K562 (cell line): ENCODE results near the gene CACNA2D2. TPM values are rescaled to one million over a fixed set of nuclear protein-coding genes. Genes with fewer than 3 reads are reported as not detected.
A peak's percentile ranks its signal among the peaks of the same experiment; 100 is the strongest.

Experiments
- ATAC-seq: fragments of 200-7000 bp; cut with Tn5 transposase; 3 replicates; pipeline ENCODE4 v1.9.1; 2020; ENCODE audit warnings: moderate library complexity
- BruUV-seq: library from RNA; stranded (reverse); fragments of 400-500 nt; replicated peaks from 2 replicates; lab custom pipeline; 2021; lab: Mats Ljungman, UMichigan
- CTCF ChIA-PET: fragments of 300-600 bp; formaldehyde crosslinking; extraction: SDS; loops from one replicate; lab custom pipeline; 2021; ENCODE audit warnings: low intra/inter-chr PET ratio; lab: Yijun Ruan, JAX
- POLR2A ChIA-PET: fragments of 300-600, 350-650 bp; sonication (Branson Sonifier 250); formaldehyde crosslinking; extraction: SDS; loops from one replicate; lab custom pipeline; 2021; ENCODE audit warnings: antibody characterized with exemption, inconsistent platforms; lab: Yijun Ruan, JAX
- DNase-seq, 4 experiments: peaks; one replicate each; pipeline versions ENCODE4 v3.0.0 to v3.0.0-alpha.2; 2011 to 2018; ENCODE audit warnings: low spot score in 3 of 4, mixed read lengths in 3 of 4; ENCODE audit errors: extremely low read depth in 1 of 4
- FAIRE-seq: peaks from 2 replicates; lab custom pipeline; 2011; peaks lifted over from hg19 to GRCh38; lab: Jason Lieb, UNC
- H2AFZ ChIP-seq: 2 replicates; pipeline ENCODE4 v1.6.0; 2011; ENCODE audit warnings: low read depth, low read length, control low read depth, inconsistent platforms
- H3K27ac ChIP-seq: fragments of 200-600 bp; 3 replicates; pipeline ENCODE4 v1.8.0; 2011; ENCODE audit warnings: low read depth, mild to moderate bottlenecking, control low read depth, inconsistent platforms, low read length, moderate library complexity, mixed read lengths; ENCODE audit errors: extremely low read depth
- H3K27me3 ChIP-seq, 2 experiments: fragments of 300-600 bp in 1 of 2; 2 replicates in 1 of 2; 3 replicates in 1 of 2; pipeline versions ENCODE4 v1.6.0 to v1.8.0; 2011; ENCODE audit warnings: inconsistent platforms in 2 of 2, low read length in 2 of 2, mild to moderate bottlenecking in 1 of 2, mixed read lengths in 1 of 2, moderate library complexity in 1 of 2; ENCODE audit not compliant: control insufficient read depth in 2 of 2, insufficient read depth in 2 of 2
- H3K36me3 ChIP-seq: fragments of 300-600 bp; 3 replicates; pipeline ENCODE4 v1.8.0; 2011; ENCODE audit warnings: mild to moderate bottlenecking, low read length, inconsistent platforms; ENCODE audit not compliant: control insufficient read depth, insufficient read depth
- H3K4me1 ChIP-seq, 2 experiments: fragments of 200-600 bp in 1 of 2; replicated peaks in 1 of 2; 2 replicates in 1 of 2; 3 replicates in 1 of 2; pipeline versions ENCODE4 v1.5.1 to v1.8.0; 2011; ENCODE audit warnings: inconsistent platforms in 2 of 2, low read length in 2 of 2, mild to moderate bottlenecking in 1 of 2, mixed read lengths in 1 of 2, moderate library complexity in 1 of 2; ENCODE audit not compliant: control insufficient read depth in 2 of 2, insufficient read depth in 2 of 2
- H3K4me2 ChIP-seq: 2 replicates; pipeline ENCODE4 v1.6.1; 2011; ENCODE audit warnings: low read length, control low read depth, inconsistent platforms, mixed read lengths; ENCODE audit not compliant: insufficient read depth
- H3K4me3 ChIP-seq: fragments of 200-600 bp; sonication (generic), shearing (Covaris generic); 2 replicates; pipeline ENCODE4 v1.5.1; 2016; ENCODE audit warnings: control low read depth, inconsistent platforms
- H3K79me2 ChIP-seq: fragments of 200-600 bp; 3 replicates; pipeline ENCODE4 v1.8.0; 2011; ENCODE audit warnings: low read length, inconsistent platforms; ENCODE audit not compliant: control insufficient read depth, insufficient read depth
- H3K9ac ChIP-seq, 2 experiments: 2 replicates each; pipeline versions ENCODE4 v1.6.0 to v1.6.1; 2011; ENCODE audit warnings: low read depth in 2 of 2, low read length in 2 of 2, control low read depth in 1 of 2, inconsistent platforms in 1 of 2, mild to moderate bottlenecking in 1 of 2, mixed read lengths in 1 of 2; ENCODE audit not compliant: insufficient read depth in 1 of 2
- H3K9me1 ChIP-seq: one replicate; pipeline ENCODE4 v1.6.0; 2011; ENCODE audit warnings: inconsistent platforms, mild to moderate bottlenecking, low read length, moderate library complexity; ENCODE audit not compliant: control insufficient read depth, insufficient read depth
- H3K9me3 ChIP-seq: replicated peaks from 2 replicates; pipeline ENCODE4 v1.5.1; 2011; ENCODE audit warnings: low read depth, low read length, inconsistent platforms; ENCODE audit not compliant: control insufficient read depth, insufficient read depth
- H4K20me1 ChIP-seq: replicated peaks from 2 replicates; pipeline ENCODE4 v1.6.1; 2011; ENCODE audit warnings: low read length, inconsistent platforms, mixed read lengths; ENCODE audit not compliant: control insufficient read depth, insufficient read depth
- ATF7 ChIP-seq: fragments of 450-650 bp; IDR thresholded peaks from 2 replicates; pipeline ENCODE4 v1.7.1; 2014; ENCODE audit warnings: mild to moderate bottlenecking, moderate library complexity
- ETV6 ChIP-seq, 3 experiments: fragments of 150-350 bp in 1 of 3; sonication (generic) in 1 of 3; formaldehyde crosslinking in 1 of 3; IDR thresholded peaks; 2 replicates each; pipeline versions ENCODE4 v1.6.1 to v1.8.0; 2014 to 2022; ENCODE audit warnings: borderline replicate concordance in 2 of 3, low read depth in 2 of 3, antibody characterized with exemption in 1 of 3, low read length in 1 of 3, mild to moderate bottlenecking in 1 of 3, missing genetic modification reagents in 1 of 3
- HNRNPL ChIP-seq: fragments of 200-400 bp; formaldehyde crosslinking; IDR thresholded peaks from 2 replicates; pipeline ENCODE4 v1.6.1; 2017; ENCODE audit warnings: low read depth, mild to moderate bottlenecking, low read length
- SMAD2 ChIP-seq: fragments of 150-350 bp; IDR thresholded peaks from 2 replicates; pipeline ENCODE4 v1.6.1; 2014; ENCODE audit warnings: low read depth, mild to moderate bottlenecking, low read length
- WGBS: fragments of 100-300 bp; shearing (Covaris generic); methylation state at CpG from one replicate; pipeline ENCODE4 v1.1.6; 2016; ENCODE audit warnings: low coverage, mixed read lengths; ENCODE audit not compliant: insufficient coverage; ENCODE audit errors: missing lambda C conversion rate; 5-methylcytosine and 5-hydroxymethylcytosine counted together
- in situ Hi-C: fragments of 300-500 bp; cut with MboI; formaldehyde crosslinking; loops from 4 replicates; pipeline ENCODE4 v1.15.0; 2018; ENCODE audit warnings: inconsistent platforms, mixed read lengths
- intact Hi-C: fragments of 100-400 bp; cut with micrococcal nuclease; formaldehyde crosslinking; loops from 2 replicates; pipeline ENCODE4 v1.14.2; 2022
- polyA plus RNA-seq, 8 experiments: library from polyadenylated mRNA; depleted of rRNA in 4 of 8; stranded (reverse) in 5 of 8; unstranded in 3 of 8; fragments of >200 nt; fragmentation: Nextera tagmentation in 2 of 8; fragmentation: Illumina TruSeq in 1 of 8; extraction: Ambion mirVana in 2 of 8; extraction: Trizol in 1 of 8; gene quantifications; 2 replicates each; pipeline versions ENCODE4 v1.2.1 to v1.2.3, GENCODE V29; 2011 to 2014; ENCODE audit warnings: inconsistent platforms in 1 of 8, missing spikeins in 1 of 8
- total RNA-seq, 7 experiments: library from RNA; depleted of rRNA in 6 of 7; stranded (reverse); fragments of >200 nt in 6 of 7; fragmentation: Illumina TruSeq in 2 of 7; extraction: Trizol in 2 of 7; gene quantifications; 2 replicates each; pipeline versions ENCODE4 v1.2.1 to v1.2.3, GENCODE V29; 2011 to 2021; ENCODE audit warnings: low replicate concordance in 1 of 7
- TF ChIP-seq, protein P1 (sequence below): fragments of 200-800 bp; sonication (Bioruptor generic); IDR thresholded peaks from 2 replicates; pipeline ENCODE4 v1.6.1; 2017; ENCODE audit warnings: missing genetic modification characterization, missing compliant biosample characterization
- TF ChIP-seq, protein P2 (sequence below), 2 experiments: fragments of 450-650 bp; IDR thresholded peaks; 2 replicates each; pipeline ENCODE4 v1.6.1; 2016; ENCODE audit warnings: mild to moderate bottlenecking in 2 of 2, borderline replicate concordance in 1 of 2, low read depth in 1 of 2, moderate library complexity in 1 of 2
- TF ChIP-seq, protein P3 (sequence below): sonication (generic); formaldehyde crosslinking; IDR thresholded peaks from 2 replicates; pipeline ENCODE4 v1.9.0; 2022; ENCODE audit warnings: mild to moderate bottlenecking, missing genetic modification reagents

Gene CACNA2D2
- total and polyA plus RNA-seq, 9 of the 15 experiments (the other 6 are each of a cell fraction or from before 2014, with no cell fraction given) = 0.11 to 0.58 (median 0.36) TPM; not detected in 2

DNA sequence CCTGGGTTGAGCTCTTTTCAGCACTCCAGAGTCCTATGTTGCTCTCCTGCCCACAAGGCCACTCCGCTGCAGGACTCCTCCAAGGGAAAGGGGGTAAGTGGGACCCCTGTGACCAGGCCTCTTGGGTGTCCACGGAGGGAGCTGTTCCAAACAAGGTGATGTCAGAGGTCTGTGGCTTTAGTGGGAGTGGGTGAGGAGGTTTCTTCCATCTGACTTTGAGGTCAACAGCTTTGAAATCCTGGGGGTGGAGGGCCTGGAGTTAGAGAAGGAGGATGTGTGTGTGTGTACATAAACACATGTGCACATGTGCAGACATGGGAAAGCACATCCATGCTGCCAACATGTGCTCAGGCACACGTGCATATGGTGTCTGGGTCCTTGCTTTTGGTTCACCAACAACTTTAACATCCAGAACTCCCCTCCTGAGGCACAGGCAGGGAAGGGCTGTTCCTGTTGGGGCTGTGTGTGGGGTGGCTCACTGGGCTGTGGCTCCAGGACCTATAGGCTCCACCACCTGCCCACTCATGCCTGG, 92.8 kb downstream of the CACNA2D2 start:
- Histone ChIP-seq H2AFZ (no peak overlapping the region), H3K4me1 (no peaks in the 10 kb centered on the region; a peak in 1 of 5 replicates), H3K27ac (no peak overlapping the region), H3K27me3 (peaks cover 0 to 25% of the 10 kb centered on the region in 2 experiments; a peak in 2 of 5 replicates), H3K4me3 (no peak overlapping the region), H3K36me3 (no peaks in the 10 kb centered on the region), H3K9ac (no peak overlapping the region), H3K79me2 (no peaks in the 10 kb centered on the region)
- ATAC-seq = no peak
- no peak for DNase-seq
- BruUV-seq = no TSS peak
- ChIA-PET CTCF (no interaction called here), POLR2A (interaction anchor here (0.5 to 0.9 kb wide), 3 partner anchors 14 to 125 kb away, joined by 3 read pairs; no protein-coding TSS in a partner anchor)
- FAIRE-seq = no peak
- in situ Hi-C loops = no loop called here
- TF ChIP-seq, protein P1, sequence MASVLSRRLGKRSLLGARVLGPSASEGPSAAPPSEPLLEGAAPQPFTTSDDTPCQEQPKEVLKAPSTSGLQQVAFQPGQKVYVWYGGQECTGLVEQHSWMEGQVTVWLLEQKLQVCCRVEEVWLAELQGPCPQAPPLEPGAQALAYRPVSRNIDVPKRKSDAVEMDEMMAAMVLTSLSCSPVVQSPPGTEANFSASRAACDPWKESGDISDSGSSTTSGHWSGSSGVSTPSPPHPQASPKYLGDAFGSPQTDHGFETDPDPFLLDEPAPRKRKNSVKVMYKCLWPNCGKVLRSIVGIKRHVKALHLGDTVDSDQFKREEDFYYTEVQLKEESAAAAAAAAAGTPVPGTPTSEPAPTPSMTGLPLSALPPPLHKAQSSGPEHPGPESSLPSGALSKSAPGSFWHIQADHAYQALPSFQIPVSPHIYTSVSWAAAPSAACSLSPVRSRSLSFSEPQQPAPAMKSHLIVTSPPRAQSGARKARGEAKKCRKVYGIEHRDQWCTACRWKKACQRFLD = no peak
- no peak for TF ChIP-seq ETV6 (IDR thresholded peaks at IDR 0.05; ENCODE audit: borderline replicate concordance in 1 of 2, low read depth in 2 of 2, low read length in 1 of 2)
- TF ChIP-seq ETV6 (CRISPR knock-in tag; IDR thresholded peaks at IDR 0.05; ENCODE audit: borderline replicate concordance) = no peak
- TF ChIP-seq, protein P2, sequence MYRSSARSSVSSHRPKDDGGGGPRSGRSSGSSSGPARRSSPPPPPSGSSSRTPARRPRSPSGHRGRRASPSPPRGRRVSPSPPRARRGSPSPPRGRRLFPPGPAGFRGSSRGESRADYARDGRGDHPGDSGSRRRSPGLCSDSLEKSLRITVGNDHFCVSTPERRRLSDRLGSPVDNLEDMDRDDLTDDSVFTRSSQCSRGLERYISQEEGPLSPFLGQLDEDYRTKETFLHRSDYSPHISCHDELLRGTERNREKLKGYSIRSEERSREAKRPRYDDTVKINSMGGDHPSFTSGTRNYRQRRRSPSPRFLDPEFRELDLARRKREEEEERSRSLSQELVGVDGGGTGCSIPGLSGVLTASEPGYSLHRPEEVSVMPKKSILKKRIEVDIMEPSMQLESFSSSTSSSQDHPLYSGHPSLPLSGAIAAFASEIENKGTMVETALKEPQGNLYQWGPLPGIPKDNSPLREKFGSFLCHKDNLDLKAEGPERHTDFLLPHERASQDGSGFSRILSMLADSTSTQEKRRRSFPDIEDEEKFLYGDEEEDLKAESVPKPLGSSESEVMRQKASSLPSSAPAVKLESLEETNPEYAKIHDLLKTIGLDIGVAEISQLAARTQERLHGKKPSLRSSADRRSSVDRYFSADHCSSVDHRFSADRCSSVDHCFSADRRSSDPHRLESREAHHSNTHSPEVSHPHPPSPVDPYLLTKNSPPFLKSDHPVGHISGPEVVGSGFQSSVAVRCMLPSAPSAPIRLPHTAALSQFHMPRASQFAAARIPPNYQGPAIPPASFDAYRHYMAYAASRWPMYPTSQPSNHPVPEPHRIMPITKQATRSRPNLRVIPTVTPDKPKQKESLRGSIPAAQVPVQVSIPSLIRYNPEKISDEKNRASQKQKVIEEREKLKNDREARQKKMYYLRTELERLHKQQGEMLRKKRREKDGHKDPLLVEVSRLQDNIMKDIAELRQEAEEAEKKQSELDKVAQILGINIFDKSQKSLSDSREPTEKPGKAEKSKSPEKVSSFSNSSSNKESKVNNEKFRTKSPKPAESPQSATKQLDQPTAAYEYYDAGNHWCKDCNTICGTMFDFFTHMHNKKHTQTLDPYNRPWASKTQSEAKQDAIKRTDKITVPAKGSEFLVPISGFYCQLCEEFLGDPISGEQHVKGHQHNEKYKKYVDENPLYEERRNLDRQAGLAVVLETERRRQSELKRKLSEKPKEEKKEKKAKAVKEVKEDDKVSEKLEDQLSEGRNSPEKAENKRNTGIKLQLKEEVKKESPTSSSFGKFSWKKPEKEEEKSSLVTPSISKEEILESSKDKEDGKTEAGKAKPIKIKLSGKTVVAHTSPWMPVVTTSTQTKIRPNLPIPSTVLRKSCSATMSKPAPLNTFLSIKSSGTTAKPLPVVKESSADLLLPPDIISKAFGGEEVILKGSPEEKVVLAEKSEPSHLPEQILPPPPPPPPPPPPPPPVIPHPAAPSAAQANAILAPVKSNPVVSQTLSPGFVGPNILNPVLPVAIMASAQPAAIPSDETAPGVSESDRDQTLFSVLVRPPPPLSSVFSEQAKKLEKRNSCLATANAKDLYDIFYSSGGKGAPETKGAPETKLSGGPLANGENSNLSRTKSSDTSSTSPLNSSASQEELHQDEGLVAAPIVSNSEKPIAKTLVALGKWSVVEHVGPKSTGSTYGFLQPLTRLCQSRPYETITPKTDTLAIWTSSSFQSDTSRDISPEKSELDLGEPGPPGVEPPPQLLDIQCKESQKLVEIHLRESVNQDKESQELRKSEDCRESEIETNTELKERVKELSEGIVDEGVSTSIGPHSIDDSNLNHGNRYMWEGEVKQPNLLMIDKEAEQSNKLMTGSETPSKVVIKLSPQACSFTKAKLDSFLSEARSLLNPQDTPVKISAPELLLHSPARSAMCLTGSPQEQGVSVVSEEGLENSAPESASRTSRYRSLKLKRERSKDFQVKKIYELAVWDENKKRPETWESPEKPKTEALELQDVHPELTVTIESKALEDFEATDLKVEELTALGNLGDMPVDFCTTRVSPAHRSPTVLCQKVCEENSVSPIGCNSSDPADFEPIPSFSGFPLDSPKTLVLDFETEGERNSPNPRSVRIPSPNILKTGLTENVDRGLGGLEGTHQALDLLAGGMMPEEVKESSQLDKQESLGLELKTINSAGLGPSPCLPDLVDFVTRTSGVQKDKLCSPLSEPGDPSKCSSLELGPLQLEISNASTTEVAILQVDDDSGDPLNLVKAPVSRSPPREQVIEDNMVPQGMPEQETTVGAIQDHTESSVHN (IDR thresholded peaks at IDR 0.05; ENCODE audit: borderline replicate concordance in 1 of 2, low read depth in 1 of 2) = no peak
- TF ChIP-seq SMAD2 = no peak
- TF ChIP-seq ATF7 = no peak
- TF ChIP-seq, protein P3, sequence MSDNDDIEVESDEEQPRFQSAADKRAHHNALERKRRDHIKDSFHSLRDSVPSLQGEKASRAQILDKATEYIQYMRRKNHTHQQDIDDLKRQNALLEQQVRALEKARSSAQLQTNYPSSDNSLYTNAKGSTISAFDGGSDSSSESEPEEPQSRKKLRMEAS (CRISPR knock-in tag) = peak; percentile 34; the same call in 1 of the 2 replicates
- no peak for TF ChIP-seq HNRNPL
- TF ChIP-seq, all 486 proteins: peak for 1
- H3K4me2 ChIP-seq = no peak overlapping the region
- H3K9me3 ChIP-seq = no peaks in the 10 kb centered on the region
- H3K9me1 ChIP-seq = no peaks in the 10 kb centered on the region
- intact Hi-C loops = no loop called here
- WGBS = 7% methylated on average over 3 of the region's 3 CpGs
- no peaks in the 10 kb centered on the region for H4K20me1 ChIP-seq
